Neuronal stem cell (in vitro differentiated cells): ENCODE measurements around the gene DNAH2.

Source experiments
- DNase-seq: peaks from one replicate; pipeline ENCODE4 v3.0.0-alpha.2; 2013; ENCODE audit warnings: low spot score
- H2AFZ ChIP-seq: one replicate; pipeline ENCODE4 v1.6.1; 2013; ENCODE audit warnings: mild to moderate bottlenecking, low read length, inconsistent platforms
- H2AK5ac ChIP-seq: 2 replicates; pipeline ENCODE4 v1.6.1; 2013; ENCODE audit warnings: low read depth, mild to moderate bottlenecking, inconsistent platforms, low read length, moderate library complexity, mixed read lengths
- H2BK120ac ChIP-seq: 2 replicates; pipeline ENCODE4 v1.6.1; 2013; ENCODE audit warnings: low read depth, mild to moderate bottlenecking, inconsistent platforms, low read length, moderate library complexity, mixed read lengths
- H2BK12ac ChIP-seq: one replicate; pipeline ENCODE4 v1.6.1; 2013; ENCODE audit warnings: low read length, inconsistent platforms
- H2BK15ac ChIP-seq: 2 replicates; pipeline ENCODE4 v1.6.1; 2013; ENCODE audit warnings: mild to moderate bottlenecking, low read length, inconsistent platforms, mixed read lengths
- H2BK5ac ChIP-seq: one replicate; pipeline ENCODE4 v1.6.1; 2013; ENCODE audit warnings: inconsistent platforms, mild to moderate bottlenecking, low read length, moderate library complexity
- H3K14ac ChIP-seq: one replicate; pipeline ENCODE4 v1.6.1; 2013; ENCODE audit warnings: low read length, inconsistent platforms
- H3K18ac ChIP-seq: 2 replicates; pipeline ENCODE4 v1.6.1; 2013; ENCODE audit warnings: low read length, inconsistent platforms
- H3K23ac ChIP-seq: 2 replicates; pipeline ENCODE4 v1.6.1; 2013; ENCODE audit warnings: low read depth, mild to moderate bottlenecking, mixed read lengths, low read length, inconsistent platforms; ENCODE audit not compliant: poor library complexity
- H3K27ac ChIP-seq: replicated peaks from 3 replicates; pipeline ENCODE4 v1.5.1; 2013; ENCODE audit warnings: low read length, inconsistent platforms
- H3K27me3 ChIP-seq, 3 experiments: 2 replicates each; pipeline ENCODE4 v1.6.1; 2013; ENCODE audit warnings: low read length in 3 of 3, mild to moderate bottlenecking in 2 of 3, inconsistent platforms in 1 of 3, low read depth in 1 of 3, mixed read lengths in 1 of 3, moderate library complexity in 1 of 3; ENCODE audit not compliant: control insufficient read depth in 3 of 3, insufficient read depth in 3 of 3
- H3K36me3 ChIP-seq, 2 donors: replicated peaks in 1 of 2; 2 replicates each; pipeline ENCODE4 v1.6.1; 2013; ENCODE audit warnings: low read length in 2 of 2; ENCODE audit not compliant: control insufficient read depth in 2 of 2, insufficient read depth in 2 of 2
- H3K4ac ChIP-seq: 2 replicates; pipeline ENCODE4 v1.6.1; 2013; ENCODE audit warnings: inconsistent platforms, mild to moderate bottlenecking, low read length, moderate library complexity
- H3K4me1 ChIP-seq, 2 donors: 1 replicate in 1 of 2; 2 replicates in 1 of 2; pipeline ENCODE4 v1.6.1; 2013; ENCODE audit warnings: low read length in 2 of 2, low read depth in 1 of 2; ENCODE audit not compliant: control insufficient read depth in 2 of 2, insufficient read depth in 1 of 2
- H3K4me2 ChIP-seq: one replicate; pipeline ENCODE4 v1.6.1; 2013; ENCODE audit warnings: mild to moderate bottlenecking, low read length, inconsistent platforms; ENCODE audit not compliant: insufficient read depth, poor library complexity, severe bottlenecking
- H3K4me3 ChIP-seq, 2 donors: 2 replicates each; pipeline ENCODE4 v1.5.1; 2013; ENCODE audit warnings: low read length in 2 of 2, mild to moderate bottlenecking in 2 of 2, inconsistent platforms in 1 of 2, moderate library complexity in 1 of 2
- H3K79me1 ChIP-seq: one replicate; pipeline ENCODE4 v1.6.1; 2013; ENCODE audit warnings: low read depth, mild to moderate bottlenecking, inconsistent platforms, low read length, moderate library complexity
- H3K9ac ChIP-seq: one replicate; pipeline ENCODE4 v1.6.1; 2013; ENCODE audit warnings: mild to moderate bottlenecking, low read depth, low read length, inconsistent platforms; ENCODE audit not compliant: poor library complexity
- H3K9me3 ChIP-seq, 2 donors: replicated peaks in 1 of 2; 2 replicates each; pipeline versions ENCODE3 to v1.6.1; 2013; ENCODE audit warnings: low read length in 2 of 2, mild to moderate bottlenecking in 2 of 2, inconsistent platforms in 1 of 2, low read depth in 1 of 2, mixed read lengths in 1 of 2, moderate library complexity in 1 of 2; ENCODE audit not compliant: control insufficient read depth in 2 of 2, insufficient read depth in 1 of 2
- H4K8ac ChIP-seq: one replicate; pipeline ENCODE4 v1.6.1; 2013; ENCODE audit warnings: low read depth, mild to moderate bottlenecking, inconsistent platforms, low read length, moderate library complexity
- H4K91ac ChIP-seq: one replicate; pipeline ENCODE4 v1.6.1; 2013; ENCODE audit warnings: low read length, low read depth, mild to moderate bottlenecking, inconsistent platforms; ENCODE audit not compliant: poor library complexity
- WGBS, 2 donors: extraction: QIAGEN DNeasy Blood & Tissue Kit; methylation state at CpG; one replicate each; pipeline ENCODE4 v1.1.7; 2013; ENCODE audit warnings: missing lambda C conversion rate in 2 of 2, mixed read lengths in 1 of 2; ENCODE audit not compliant: insufficient read length in 2 of 2, insufficient replicate concordance in 1 of 2; ENCODE audit errors: extremely low coverage in 2 of 2; 5-methylcytosine and 5-hydroxymethylcytosine counted together

The DNAH2 gene

GRCh38 chr17:7856011-7856810 is 138.7 kb downstream of the DNAH2 start:
- peak overlapping the region; percentile 76 for H2AK5ac ChIP-seq
- H4K8ac ChIP-seq, result no peak overlapping the region
- peaks cover 8% of the 10 kb centered on the region for H3K79me1 ChIP-seq
- no peak overlapping the region for H3K14ac ChIP-seq
- no CpG with 5 or more reads among the region's 29 CpGs for WGBS, 2 donors
- peak overlapping the region; percentile 90 for H3K9ac ChIP-seq
- H4K91ac ChIP-seq, result no peak overlapping the region
- peak; percentile 56 for DNase-seq
- peaks cover 31 to 39% of the 10 kb centered on the region in 2 donors for H3K4me1 ChIP-seq
- peak overlapping the region; percentile 100 for H3K18ac ChIP-seq
- H2BK12ac ChIP-seq, result no peak overlapping the region
- H3K4me2 ChIP-seq, result peak overlapping the region; percentile 100
- H3K27me3 ChIP-seq, result peaks cover 0 to 9% (median 0%) of the 10 kb centered on the region in 3 experiments
- H2AFZ ChIP-seq, result peak overlapping the region; percentile 93
- no peak overlapping the region for H3K4ac ChIP-seq
- no peaks in the 10 kb centered on the region for H3K9me3 ChIP-seq
- no peak overlapping the region for H2BK120ac ChIP-seq
- H2BK15ac ChIP-seq, result peak overlapping the region; percentile 43
- peak overlapping the region; percentile 63 to 93 for H3K4me3 ChIP-seq
- peak overlapping the region; percentile 35 for H3K23ac ChIP-seq
- H3K36me3 ChIP-seq, result peaks cover 21 to 65% of the 10 kb centered on the region in 2 donors
- H3K27ac ChIP-seq, result peak overlapping the region; percentile 92
- peak overlapping the region; percentile 43 for H2BK5ac ChIP-seq

- H3K36me3 ChIP-seq, result peaks cover 15 to 65% of the 10 kb centered on the region in 2 donors
- peak within 1 kb of the TSS; percentile 92 for H3K27ac ChIP-seq
Observed at GRCh38 chr17:7856811-7857712, 139.5 kb downstream of the DNAH2 start, which contains the start of gene NAA38. Gene NAA38, minus strand, starts transcription at chr17:7857559. Its CDS starts 96 bp downstream, at chr17:7857463.

GRCh38 chr17:7857713-7858521 is 140.4 kb downstream of the DNAH2 start, which contains the start of gene CYB5D1:
Gene CYB5D1, plus strand, starts transcription at chr17:7858003. Its CDS starts 132 bp downstream, at chr17:7858135.
- Histone ChIP-seq H3K4me1 (peaks cover 22 to 36% of the 10 kb centered on the region in 2 donors), H2AFZ (peak within 1 kb of the TSS; percentile 93), H2BK120ac (no peak within 1 kb of the TSS), H3K27ac (peak within 1 kb of the TSS; percentile 92), H4K8ac (no peak within 1 kb of the TSS), H2BK5ac (peak within 1 kb of the TSS; percentile 43), H3K79me1 (peaks cover 2% of the 10 kb centered on the region), H3K27me3 (peaks cover 0 to 3% (median 0%) of the 10 kb centered on the region in 3 experiments), H3K4me3 (peak within 1 kb of the TSS; percentile 63 to 93), H3K4me2 (peak within 1 kb of the TSS; percentile 100), H2AK5ac (peak within 1 kb of the TSS; percentile 76), H2BK15ac (peak within 1 kb of the TSS; percentile 41), H3K18ac (peak within 1 kb of the TSS; percentile 97), H3K23ac (peak within 1 kb of the TSS; percentile 35), H3K4ac (no peak within 1 kb of the TSS), H4K91ac (no peak within 1 kb of the TSS), H2BK12ac (no peak within 1 kb of the TSS), H3K9me3 (no peaks in the 10 kb centered on the region), H3K9ac (peak within 1 kb of the TSS; percentile 94), H3K14ac (peak within 1 kb of the TSS; percentile 2), H3K36me3 (peaks cover 6 to 62% of the 10 kb centered on the region in 2 donors)
- DNase-seq, result peak; percentile 92
- no CpG with 5 or more reads among the region's 48 CpGs for WGBS, 2 donors

More at GRCh38 chr17:7856811-7857712, 139.5 kb downstream of the DNAH2 start, which contains the start of gene NAA38:
- DNase-seq, result peak; percentile 100
- no peak within 1 kb of the TSS for H3K4ac ChIP-seq
- H2BK15ac ChIP-seq, result peak within 1 kb of the TSS; percentile 43
- H3K9me3 ChIP-seq, result no peaks in the 10 kb centered on the region
- H2AK5ac ChIP-seq, result peak within 1 kb of the TSS; percentile 76
- H4K8ac ChIP-seq, result no peak within 1 kb of the TSS
- H3K18ac ChIP-seq, result peak within 1 kb of the TSS; percentile 97
- H3K4me2 ChIP-seq, result peak within 1 kb of the TSS; percentile 100
- peaks cover 25 to 37% of the 10 kb centered on the region in 2 donors for H3K4me1 ChIP-seq
- H2BK120ac ChIP-seq, result no peak within 1 kb of the TSS
- H3K27me3 ChIP-seq, result peaks cover 0 to 8% (median 0%) of the 10 kb centered on the region in 3 experiments
- peak within 1 kb of the TSS; percentile 93 for H2AFZ ChIP-seq
- H2BK5ac ChIP-seq, result peak within 1 kb of the TSS; percentile 43
- no CpG with 5 or more reads among the region's 64 CpGs for WGBS, 2 donors
- peak within 1 kb of the TSS; percentile 35 for H3K23ac ChIP-seq
- H3K4me3 ChIP-seq, result peak within 1 kb of the TSS; percentile 63 to 93
- peaks cover 5% of the 10 kb centered on the region for H3K79me1 ChIP-seq
- no peak within 1 kb of the TSS for H4K91ac ChIP-seq
- no peak within 1 kb of the TSS for H2BK12ac ChIP-seq
- peak within 1 kb of the TSS; percentile 2 for H3K14ac ChIP-seq
- H3K9ac ChIP-seq, result peak within 1 kb of the TSS; percentile 94
